Body of pancreas (tissue), 4 donors: ENCODE data around the gene TSHZ2. TPM values are rescaled to one million over a fixed set of nuclear protein-coding genes. Genes with fewer than 3 reads are reported as not detected.

Experiments
- ATAC-seq: fragments of 150-250 bp; one replicate; pipeline ENCODE4 v1.9.1; 2016
- DNase-seq, 4 donors: peaks; one replicate each; pipeline ENCODE4 v3.0.0-alpha.2; 2019
- H3K27ac ChIP-seq, 4 donors: fragments of 200-600 bp; sonication (generic); 1 replicate in 3 of 4; 2 replicates in 1 of 4; pipeline versions ENCODE4 v1.5.1 to v1.6.1; 2016 to 2019; ENCODE audit warnings: mild to moderate bottlenecking in 1 of 4, mixed read lengths in 1 of 4, moderate library complexity in 1 of 4
- H3K27me3 ChIP-seq, 2 donors: fragments of 200-600 bp; sonication (generic); one replicate each; pipeline ENCODE4 v1.6.0; 2016; ENCODE audit warnings: mild to moderate bottlenecking in 1 of 2
- H3K36me3 ChIP-seq, 2 donors: fragments of 200-600 bp; sonication (generic); replicated peaks in 1 of 2; 2 replicates each; pipeline ENCODE4 v1.5.1; 2016; ENCODE audit warnings: low read depth in 2 of 2; ENCODE audit not compliant: insufficient read depth in 1 of 2
- H3K4me1 ChIP-seq: fragments of 200-600 bp; sonication (generic); one replicate; pipeline ENCODE4 v1.6.0; 2016
- H3K4me3 ChIP-seq, 2 donors: fragments of 200-600 bp; sonication (generic); 1 replicate in 1 of 2; 2 replicates in 1 of 2; pipeline ENCODE4 v1.5.1; 2016 to 2019
- H3K9me3 ChIP-seq, 3 donors: fragments of 200-600 bp; sonication (generic); 1 replicate in 2 of 3; 2 replicates in 1 of 3; pipeline ENCODE4 v1.5.1; 2016
- POLR2A ChIP-seq, 3 donors: fragments of 450-650 bp; IDR thresholded peaks; one replicate each; pipeline ENCODE4 v1.6.1; 2016; ENCODE audit warnings: antibody characterized with exemption in 3 of 3, mild to moderate bottlenecking in 2 of 3
- WGBS, 2 donors: methylation state at CpG; one replicate each; pipeline ENCODE4 v1.1.5; 2017; 5-methylcytosine and 5-hydroxymethylcytosine counted together
- intact Hi-C: fragments of 100-400 bp; cut with DNase I; formaldehyde crosslinking; loops from one replicate; pipeline ENCODE4 v1.15.1; 2023
- total RNA-seq, 2 donors: library from RNA; depleted of rRNA; stranded (reverse); fragments of >200 nt; gene quantifications; one replicate each; pipeline ENCODE4 v1.1.0, GENCODE V29; 2016
- TF ChIP-seq, protein P1 (sequence below), 7 experiments: fragments of 450-650 bp in 4 of 7; fragments of 200-600 bp in 3 of 7; sonication (generic) in 3 of 7; IDR thresholded peaks; one replicate each; pipeline ENCODE4 v1.5.1; 2016 to 2019; ENCODE audit warnings: antibody characterized with exemption in 7 of 7

The TSHZ2 gene
- total RNA-seq, 2 donors from 2014 or later, result 6.0 to 9.6 TPM

DNA sequence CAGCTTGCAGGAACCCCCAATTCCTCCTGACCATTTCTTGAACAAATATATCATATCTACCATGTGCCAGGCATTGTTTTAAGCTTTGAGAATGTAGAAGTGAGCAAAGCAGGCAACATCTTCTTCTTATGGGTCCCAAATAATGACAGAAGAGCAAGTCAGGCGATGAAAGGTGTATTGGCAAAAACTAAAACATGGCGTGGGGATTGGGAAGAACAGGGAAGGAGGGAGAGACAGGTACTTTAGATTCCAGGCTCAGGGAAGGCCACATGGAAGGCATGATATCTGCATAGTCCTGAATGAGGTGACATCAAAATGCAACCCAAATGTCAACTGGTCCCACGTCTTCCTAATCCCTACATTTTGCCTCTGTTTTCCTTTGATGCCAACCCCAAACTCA, 434.4 kb downstream of the TSHZ2 start:
- no peak for ATAC-seq
- Histone ChIP-seq H3K27ac (no peak overlapping the region), H3K4me1 (peaks cover 3% of the 10 kb centered on the region), H3K36me3 (no peaks in the 10 kb centered on the region), H3K4me3 (no peak overlapping the region), H3K9me3 (no peaks in the 10 kb centered on the region), H3K27me3 (no peaks in the 10 kb centered on the region)
- 91 to 94% methylated on average over 3 of the region's 3 CpGs for WGBS, 2 donors
- TF ChIP-seq, protein P1, sequence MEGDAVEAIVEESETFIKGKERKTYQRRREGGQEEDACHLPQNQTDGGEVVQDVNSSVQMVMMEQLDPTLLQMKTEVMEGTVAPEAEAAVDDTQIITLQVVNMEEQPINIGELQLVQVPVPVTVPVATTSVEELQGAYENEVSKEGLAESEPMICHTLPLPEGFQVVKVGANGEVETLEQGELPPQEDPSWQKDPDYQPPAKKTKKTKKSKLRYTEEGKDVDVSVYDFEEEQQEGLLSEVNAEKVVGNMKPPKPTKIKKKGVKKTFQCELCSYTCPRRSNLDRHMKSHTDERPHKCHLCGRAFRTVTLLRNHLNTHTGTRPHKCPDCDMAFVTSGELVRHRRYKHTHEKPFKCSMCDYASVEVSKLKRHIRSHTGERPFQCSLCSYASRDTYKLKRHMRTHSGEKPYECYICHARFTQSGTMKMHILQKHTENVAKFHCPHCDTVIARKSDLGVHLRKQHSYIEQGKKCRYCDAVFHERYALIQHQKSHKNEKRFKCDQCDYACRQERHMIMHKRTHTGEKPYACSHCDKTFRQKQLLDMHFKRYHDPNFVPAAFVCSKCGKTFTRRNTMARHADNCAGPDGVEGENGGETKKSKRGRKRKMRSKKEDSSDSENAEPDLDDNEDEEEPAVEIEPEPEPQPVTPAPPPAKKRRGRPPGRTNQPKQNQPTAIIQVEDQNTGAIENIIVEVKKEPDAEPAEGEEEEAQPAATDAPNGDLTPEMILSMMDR (IDR thresholded peaks at IDR 0.05), result no peak
- TF ChIP-seq POLR2A (IDR thresholded peaks at IDR 0.05), result no peak
- DNase-seq, result no peak
- intact Hi-C loops, result no loop called here

DNA sequence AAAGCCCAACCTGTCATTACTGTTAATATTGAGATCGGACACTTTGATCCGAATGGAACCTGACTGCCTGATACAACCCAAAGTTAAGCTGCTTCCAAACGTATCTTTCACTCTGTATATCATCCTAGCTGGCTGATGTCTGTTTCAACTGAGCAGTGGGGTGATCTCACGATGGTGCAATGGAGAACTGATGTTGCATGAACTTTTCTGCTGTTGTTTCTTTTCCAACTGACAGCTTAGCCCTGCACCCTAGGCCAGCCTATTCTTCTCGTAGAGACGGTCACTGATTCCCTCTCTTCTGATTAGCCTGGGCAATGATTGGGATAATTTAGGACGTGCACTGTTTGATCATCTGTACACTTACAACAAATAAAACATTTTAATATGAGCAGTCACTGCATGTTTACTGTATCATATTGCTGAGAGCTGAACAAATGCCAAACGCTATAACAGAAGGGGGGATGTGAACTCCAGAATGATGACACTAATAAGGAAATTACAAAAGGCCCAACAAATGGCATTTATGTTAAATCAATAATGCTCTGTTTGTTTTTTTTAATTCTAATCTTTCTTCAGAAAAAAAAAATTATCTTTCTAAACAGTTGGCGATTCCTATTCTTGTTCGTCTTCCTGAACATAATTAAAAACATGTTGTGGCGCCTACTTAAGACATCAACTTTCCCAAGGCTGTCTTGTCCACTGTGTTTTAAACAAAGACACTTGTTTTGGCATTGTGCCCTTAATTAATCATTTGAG, 436.7 kb downstream of the TSHZ2 start:
- TF ChIP-seq, protein P1 (IDR thresholded peaks at IDR 0.05), result no peak
- no peak for TF ChIP-seq POLR2A (IDR thresholded peaks at IDR 0.05)
- Histone ChIP-seq H3K4me1 (peaks cover 3% of the 10 kb centered on the region), H3K4me3 (no peak overlapping the region), H3K9me3 (no peaks in the 10 kb centered on the region), H3K27ac (no peak overlapping the region), H3K27me3 (no peaks in the 10 kb centered on the region), H3K36me3 (no peaks in the 10 kb centered on the region)
- intact Hi-C loops, result no loop called here
- 50 to 53% methylated on average over 11 of the region's 11 CpGs for WGBS, 2 donors
- DNase-seq (no peak), ATAC-seq (no peak)

DNA sequence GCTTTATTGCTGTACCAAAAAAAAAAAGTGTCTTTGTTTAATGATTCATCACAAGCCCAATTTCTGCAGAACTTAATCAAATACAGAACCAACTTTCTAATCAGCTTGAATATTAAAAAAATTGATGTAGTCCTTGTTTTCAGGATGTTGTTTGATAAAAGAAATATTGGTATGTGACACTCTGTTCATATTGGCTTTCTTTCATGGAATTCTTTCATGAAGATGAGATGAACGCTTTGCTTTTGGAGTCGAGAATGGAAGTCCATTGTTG, 437.2 kb downstream of the TSHZ2 start:
- no peak for ATAC-seq
- peaks cover 3% of the 10 kb centered on the region for H3K4me1 ChIP-seq
- no peak overlapping the region for H3K27ac ChIP-seq
- H3K4me3 ChIP-seq, result no peak overlapping the region
- no peaks in the 10 kb centered on the region for H3K27me3 ChIP-seq
- no peaks in the 10 kb centered on the region for H3K9me3 ChIP-seq
- 77 to 78% methylated on average over 2 of the region's 2 CpGs for WGBS, 2 donors
- H3K36me3 ChIP-seq, result no peaks in the 10 kb centered on the region
- no peak for DNase-seq
- TF ChIP-seq POLR2A (IDR thresholded peaks at IDR 0.05), result no peak
- TF ChIP-seq, protein P1 (IDR thresholded peaks at IDR 0.05), result no peak
- intact Hi-C loops, result no loop called here

GRCh38 chr20:53411129-53411528, 439.0 kb downstream of the TSHZ2 start:
- no peaks in the 10 kb centered on the region for H3K4me1 ChIP-seq
- DNase-seq (no peak), ATAC-seq (no peak)
- no peaks in the 10 kb centered on the region for H3K9me3 ChIP-seq
- H3K27ac ChIP-seq, result no peak overlapping the region
- H3K36me3 ChIP-seq, result no peaks in the 10 kb centered on the region
- no peak overlapping the region for H3K4me3 ChIP-seq
- TF ChIP-seq, protein P1 (IDR thresholded peaks at IDR 0.05), result no peak
- TF ChIP-seq POLR2A (IDR thresholded peaks at IDR 0.05), result no peak
- intact Hi-C loops, result no loop called here
- WGBS, 2 donors, result 71 to 89% methylated on average over 3 of the region's 3 CpGs
- no peaks in the 10 kb centered on the region for H3K27me3 ChIP-seq

DNA sequence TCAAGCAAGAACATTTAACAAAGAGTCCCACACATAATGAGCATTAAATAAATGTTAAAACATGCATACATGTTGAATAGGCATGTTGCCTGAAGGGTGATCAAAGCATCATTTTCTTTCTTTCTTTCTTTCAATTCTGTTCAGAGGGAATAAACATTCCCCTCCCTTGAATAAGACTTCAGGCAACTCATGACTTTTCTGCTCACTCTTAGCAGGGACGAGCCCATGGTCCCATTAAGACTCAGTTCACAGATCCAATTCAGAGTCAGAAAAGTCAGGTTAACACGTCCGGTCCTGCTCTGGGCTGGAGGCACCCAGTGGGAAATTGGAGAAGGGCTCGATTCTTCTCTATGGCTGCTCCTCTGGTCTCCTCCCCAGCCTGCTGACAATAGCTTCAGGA, 439.7 kb downstream of the TSHZ2 start:
- ATAC-seq, result no peak
- Histone ChIP-seq H3K36me3 (no peaks in the 10 kb centered on the region), H3K4me3 (no peak overlapping the region), H3K9me3 (no peaks in the 10 kb centered on the region), H3K4me1 (no peaks in the 10 kb centered on the region), H3K27me3 (no peaks in the 10 kb centered on the region), H3K27ac (no peak overlapping the region)
- TF ChIP-seq, protein P1 (IDR thresholded peaks at IDR 0.05), result no peak
- no peak for TF ChIP-seq POLR2A (IDR thresholded peaks at IDR 0.05)
- intact Hi-C loops, result no loop called here
- DNase-seq, result no peak
- 84% methylated on average over 4 of the region's 4 CpGs for WGBS, 2 donors
